Suprapubic skin (tissue), 4 donors: ENCODE measurements around the gene MAST1.

Experiments used
- CTCF ChIP-seq, 2 donors: fragments of 200-600 bp in 1 of 2; fragments of 450-650 bp in 1 of 2; sonication (generic) in 1 of 2; IDR thresholded peaks; one replicate each; pipeline ENCODE4 v1.5.1; 2016 to 2019; ENCODE audit warnings: antibody characterized with exemption in 2 of 2, mild to moderate bottlenecking in 1 of 2, moderate library complexity in 1 of 2
- EP300 ChIP-seq: sonication (generic); formaldehyde crosslinking; IDR thresholded peaks from one replicate; pipeline ENCODE4 v1.6.1; 2017; ENCODE audit warnings: antibody characterized with exemption
- POLR2A ChIP-seq, 2 donors: fragments of 450-650 bp; IDR thresholded peaks; one replicate each; pipeline ENCODE4 v1.6.1; 2017; ENCODE audit warnings: antibody characterized with exemption in 2 of 2, mild to moderate bottlenecking in 2 of 2, moderate library complexity in 2 of 2
- POLR2AphosphoS5 ChIP-seq, 3 donors: sonication (generic); formaldehyde crosslinking; IDR thresholded peaks; one replicate each; pipeline ENCODE4 v1.6.1; 2017; ENCODE audit warnings: antibody characterized with exemption in 3 of 3

- no peak for TF ChIP-seq CTCF (IDR thresholded peaks at IDR 0.05)
- no peak for TF ChIP-seq POLR2A (IDR thresholded peaks at IDR 0.05)
- no peak for TF ChIP-seq POLR2AphosphoS5 (IDR thresholded peaks at IDR 0.05)
- no peak for TF ChIP-seq EP300
Observed at GRCh38 chr19:12896460-12896859, 58.1 kb downstream of the MAST1 start.
